Esophagus squamous epithelium (tissue), 4 donors: ENCODE measurements around the gene PKP3.

Experiments used
- POLR2A ChIP-seq, 4 donors: fragments of 450-650 bp; IDR thresholded peaks; one replicate each; pipeline ENCODE4 v1.6.1; 2017; ENCODE audit warnings: antibody characterized with exemption in 4 of 4, mild to moderate bottlenecking in 4 of 4, moderate library complexity in 3 of 4
- TF ChIP-seq, protein P1 (sequence below), 6 experiments: fragments of 450-650 bp in 4 of 6; fragments of 200-600 bp in 2 of 6; sonication (generic) in 2 of 6; IDR thresholded peaks; one replicate each; pipeline ENCODE4 v1.5.1; 2016 to 2019; ENCODE audit warnings: antibody characterized with exemption in 6 of 6, mild to moderate bottlenecking in 4 of 6, moderate library complexity in 4 of 6

DNA sequence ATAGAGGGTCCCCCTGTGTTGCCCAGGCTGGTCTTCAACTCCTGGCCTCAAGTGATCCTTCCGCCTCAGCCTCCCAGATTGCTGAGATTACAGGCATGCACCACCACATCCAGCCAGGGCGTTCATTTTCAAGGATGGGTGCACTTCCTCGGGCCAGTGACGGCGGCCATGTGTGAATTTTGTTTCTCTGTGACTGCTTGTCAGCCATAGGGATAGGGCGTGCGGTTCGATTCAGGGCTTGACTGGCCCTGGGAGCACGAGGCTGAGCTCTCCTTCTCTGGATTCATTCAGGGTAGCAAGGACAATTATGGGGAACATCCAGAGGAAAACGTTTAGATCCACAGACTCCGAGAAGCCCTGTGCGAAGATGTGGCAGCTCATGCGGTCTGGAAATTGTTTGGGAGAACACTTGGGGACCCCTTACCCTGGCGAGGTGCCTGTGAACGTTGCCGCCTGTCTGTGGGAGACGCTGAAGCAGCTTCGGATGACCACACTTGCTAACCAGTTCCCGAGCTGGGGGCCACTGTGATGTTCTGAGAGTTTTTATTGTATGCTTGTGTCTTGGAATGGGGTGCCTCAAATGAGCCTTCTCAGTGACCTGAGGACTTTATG is 59.0 kb downstream of the PKP3 start:
- TF ChIP-seq, protein P1, sequence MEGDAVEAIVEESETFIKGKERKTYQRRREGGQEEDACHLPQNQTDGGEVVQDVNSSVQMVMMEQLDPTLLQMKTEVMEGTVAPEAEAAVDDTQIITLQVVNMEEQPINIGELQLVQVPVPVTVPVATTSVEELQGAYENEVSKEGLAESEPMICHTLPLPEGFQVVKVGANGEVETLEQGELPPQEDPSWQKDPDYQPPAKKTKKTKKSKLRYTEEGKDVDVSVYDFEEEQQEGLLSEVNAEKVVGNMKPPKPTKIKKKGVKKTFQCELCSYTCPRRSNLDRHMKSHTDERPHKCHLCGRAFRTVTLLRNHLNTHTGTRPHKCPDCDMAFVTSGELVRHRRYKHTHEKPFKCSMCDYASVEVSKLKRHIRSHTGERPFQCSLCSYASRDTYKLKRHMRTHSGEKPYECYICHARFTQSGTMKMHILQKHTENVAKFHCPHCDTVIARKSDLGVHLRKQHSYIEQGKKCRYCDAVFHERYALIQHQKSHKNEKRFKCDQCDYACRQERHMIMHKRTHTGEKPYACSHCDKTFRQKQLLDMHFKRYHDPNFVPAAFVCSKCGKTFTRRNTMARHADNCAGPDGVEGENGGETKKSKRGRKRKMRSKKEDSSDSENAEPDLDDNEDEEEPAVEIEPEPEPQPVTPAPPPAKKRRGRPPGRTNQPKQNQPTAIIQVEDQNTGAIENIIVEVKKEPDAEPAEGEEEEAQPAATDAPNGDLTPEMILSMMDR (IDR thresholded peaks at IDR 0.05): no peak
- no peak for TF ChIP-seq POLR2A (IDR thresholded peaks at IDR 0.05)
